Stimulated activated naive CD8-positive, alpha-beta T cell treated with anti-CD3 and anti-CD28 coated beads, Interleukin-15, Interleukin-2, amounts not matched to agents 100 ng/mL and 50 ng/mL, for 24 hours (primary cell): Measurements from ENCODE around the gene DHRS2.

Source experiments
- H3K27ac Mint-ChIP-seq: one replicate; pipeline ENCODE4 v1.8.0; 2021; ENCODE audit warnings: mild to moderate bottlenecking, mixed read lengths
- H3K27me3 Mint-ChIP-seq: one replicate; pipeline ENCODE4 v1.8.0; 2021; ENCODE audit warnings: mixed read lengths
- H3K36me3 Mint-ChIP-seq: one replicate; pipeline ENCODE4 v1.8.0; 2021; ENCODE audit warnings: low read depth, mixed read lengths
- H3K4me1 Mint-ChIP-seq: one replicate; pipeline ENCODE4 v1.8.0; 2021; ENCODE audit warnings: low read depth, mixed read lengths
- H3K4me3 Mint-ChIP-seq: one replicate; pipeline ENCODE4 v1.8.0; 2021; ENCODE audit warnings: mild to moderate bottlenecking, mixed read lengths
- H3K9me3 Mint-ChIP-seq: one replicate; pipeline ENCODE4 v1.8.0; 2021; ENCODE audit warnings: mixed read lengths

The DHRS2 gene

GRCh38 chr14:23645812-23646647 is 9.9 kb downstream of the DHRS2 start:
- no peak overlapping the region for H3K27ac Mint-ChIP-seq
- no peaks in the 10 kb centered on the region for H3K36me3 Mint-ChIP-seq
- H3K4me1 Mint-ChIP-seq, result no peaks in the 10 kb centered on the region
- H3K27me3 Mint-ChIP-seq, result no peaks in the 10 kb centered on the region
- no peak overlapping the region for H3K4me3 Mint-ChIP-seq
- no peaks in the 10 kb centered on the region for H3K9me3 Mint-ChIP-seq

- H3K36me3 Mint-ChIP-seq, result no peaks in the 10 kb centered on the region
- no peaks in the 10 kb centered on the region for H3K9me3 Mint-ChIP-seq
- no peaks in the 10 kb centered on the region for H3K27me3 Mint-ChIP-seq
- H3K27ac Mint-ChIP-seq, result no peak overlapping the region
- no peaks in the 10 kb centered on the region for H3K4me1 Mint-ChIP-seq
- H3K4me3 Mint-ChIP-seq, result no peak overlapping the region
These were observed 10.7 kb downstream of the DHRS2 start for GRCh38 chr14:23646648-23647549.

- H3K36me3 Mint-ChIP-seq, result no peaks in the 10 kb centered on the region
- no peaks in the 10 kb centered on the region for H3K9me3 Mint-ChIP-seq
- H3K4me3 Mint-ChIP-seq, result no peak overlapping the region
- H3K27me3 Mint-ChIP-seq, result no peaks in the 10 kb centered on the region
- no peaks in the 10 kb centered on the region for H3K4me1 Mint-ChIP-seq
- no peak overlapping the region for H3K27ac Mint-ChIP-seq
These were observed 11.5 kb downstream of the DHRS2 start for GRCh38 chr14:23647619-23648018.

GRCh38 chr14:23648764-23649460 is 12.7 kb downstream of the DHRS2 start:
- Mint-ChIP-seq H3K27ac (no peak overlapping the region), H3K27me3 (no peaks in the 10 kb centered on the region), H3K9me3 (no peaks in the 10 kb centered on the region), H3K36me3 (no peaks in the 10 kb centered on the region), H3K4me3 (no peak overlapping the region), H3K4me1 (no peaks in the 10 kb centered on the region)

GRCh38 chr14:23650506-23650905 is 14.3 kb downstream of the DHRS2 start:
- Mint-ChIP-seq H3K4me3 (no peak overlapping the region), H3K9me3 (no peaks in the 10 kb centered on the region), H3K36me3 (no peaks in the 10 kb centered on the region), H3K4me1 (no peaks in the 10 kb centered on the region), H3K27ac (no peak overlapping the region), H3K27me3 (no peaks in the 10 kb centered on the region)

- no peaks in the 10 kb centered on the region for H3K4me1 Mint-ChIP-seq
These were observed 16.9 kb downstream of the DHRS2 start for GRCh38 chr14:23653051-23653450.

GRCh38 chr14:23654231-23654630 is 18.1 kb downstream of the DHRS2 start:
- no peaks in the 10 kb centered on the region for H3K36me3 Mint-ChIP-seq
- H3K4me1 Mint-ChIP-seq, result no peaks in the 10 kb centered on the region
- no peaks in the 10 kb centered on the region for H3K27me3 Mint-ChIP-seq
- H3K4me3 Mint-ChIP-seq, result no peak overlapping the region
- no peak overlapping the region for H3K27ac Mint-ChIP-seq
- H3K9me3 Mint-ChIP-seq, result no peaks in the 10 kb centered on the region

More at GRCh38 chr14:23653051-23653450, 16.9 kb downstream of the DHRS2 start:
- no peak overlapping the region for H3K27ac Mint-ChIP-seq
- no peaks in the 10 kb centered on the region for H3K27me3 Mint-ChIP-seq
- H3K36me3 Mint-ChIP-seq, result no peaks in the 10 kb centered on the region
- no peaks in the 10 kb centered on the region for H3K9me3 Mint-ChIP-seq
- no peak overlapping the region for H3K4me3 Mint-ChIP-seq

- Mint-ChIP-seq H3K9me3 (no peaks in the 10 kb centered on the region), H3K36me3 (no peaks in the 10 kb centered on the region), H3K27ac (no peak overlapping the region), H3K27me3 (no peaks in the 10 kb centered on the region), H3K4me1 (peaks cover 6% of the 10 kb centered on the region), H3K4me3 (no peak overlapping the region)
These were observed 21.9 kb downstream of the DHRS2 start for GRCh38 chr14:23657959-23658470.

- H3K9me3 Mint-ChIP-seq, result no peaks in the 10 kb centered on the region
- no peaks in the 10 kb centered on the region for H3K27me3 Mint-ChIP-seq
- H3K4me1 Mint-ChIP-seq, result peaks cover 6% of the 10 kb centered on the region
- no peak overlapping the region for H3K4me3 Mint-ChIP-seq
- H3K27ac Mint-ChIP-seq, result no peak overlapping the region
- no peaks in the 10 kb centered on the region for H3K36me3 Mint-ChIP-seq
These were observed 24.4 kb downstream of the DHRS2 start for GRCh38 chr14:23660290-23661226.

- H3K9me3 Mint-ChIP-seq, result no peaks in the 10 kb centered on the region
- no peak overlapping the region for H3K27ac Mint-ChIP-seq
- no peak overlapping the region for H3K4me3 Mint-ChIP-seq
- no peaks in the 10 kb centered on the region for H3K27me3 Mint-ChIP-seq
- H3K36me3 Mint-ChIP-seq, result no peaks in the 10 kb centered on the region
- H3K4me1 Mint-ChIP-seq, result peaks cover 6% of the 10 kb centered on the region
These were observed 25.4 kb downstream of the DHRS2 start for GRCh38 chr14:23661542-23661941.

- Mint-ChIP-seq H3K4me3 (no peak overlapping the region), H3K9me3 (no peaks in the 10 kb centered on the region), H3K4me1 (peaks cover 6% of the 10 kb centered on the region), H3K27me3 (no peaks in the 10 kb centered on the region), H3K36me3 (no peaks in the 10 kb centered on the region), H3K27ac (no peak overlapping the region)
These were observed 27.0 kb downstream of the DHRS2 start for GRCh38 chr14:23663127-23663526.

GRCh38 chr14:23663711-23664110 is 27.5 kb downstream of the DHRS2 start:
- Mint-ChIP-seq H3K9me3 (no peaks in the 10 kb centered on the region), H3K27me3 (no peaks in the 10 kb centered on the region), H3K36me3 (no peaks in the 10 kb centered on the region), H3K27ac (no peak overlapping the region), H3K4me3 (no peak overlapping the region), H3K4me1 (peaks cover 6% of the 10 kb centered on the region)

GRCh38 chr14:23664207-23664885 is 28.2 kb downstream of the DHRS2 start:
- H3K4me3 Mint-ChIP-seq, result no peak overlapping the region
- no peaks in the 10 kb centered on the region for H3K27me3 Mint-ChIP-seq
- no peak overlapping the region for H3K27ac Mint-ChIP-seq
- no peaks in the 10 kb centered on the region for H3K9me3 Mint-ChIP-seq
- no peaks in the 10 kb centered on the region for H3K36me3 Mint-ChIP-seq
- peaks cover 6% of the 10 kb centered on the region for H3K4me1 Mint-ChIP-seq
